K562 (cell line): ENCODE results near the gene ACAT1. TPM values are rescaled to one million over a fixed set of nuclear protein-coding genes. Genes with fewer than 3 reads are reported as not detected.

Experiments
- AFF1 ChIP-seq, 2 experiments: fragments of 450-650 bp; IDR thresholded peaks; 2 replicates each; pipeline ENCODE4 v1.6.1; 2018; ENCODE audit warnings: mild to moderate bottlenecking in 2 of 2, low read depth in 1 of 2; ENCODE audit not compliant: partially characterized antibody in 2 of 2
- BRD9 ChIP-seq: fragments of 450-650 bp; IDR thresholded peaks from 2 replicates; pipeline ENCODE4 v1.6.1; 2018; ENCODE audit warnings: low read depth; ENCODE audit not compliant: partially characterized antibody
- HMG20A ChIP-seq: fragments of 450-650 bp; formaldehyde crosslinking; conservative IDR thresholded peaks from 2 replicates; pipeline ENCODE4 v1.4.0; 2020; ENCODE audit warnings: mild to moderate bottlenecking, mixed read lengths
- NBN ChIP-seq: fragments of 450-650 bp; IDR thresholded peaks from 2 replicates; pipeline ENCODE4 v1.6.1; 2016; ENCODE audit warnings: low read depth, mild to moderate bottlenecking
- NCOA4 ChIP-seq: fragments of 450-650 bp; IDR thresholded peaks from 2 replicates; pipeline ENCODE4 v1.6.1; 2018; ENCODE audit warnings: mild to moderate bottlenecking; ENCODE audit not compliant: partially characterized antibody
- NFE2 ChIP-seq: IDR thresholded peaks from 2 replicates; pipeline ENCODE4 v1.6.1; 2014; ENCODE audit warnings: antibody characterized with exemption, low read depth
- NFIX ChIP-seq: fragments of 250-450 bp; sonication (Bioruptor Pico); IDR thresholded peaks from 2 replicates; pipeline ENCODE4 v1.4.0; 2020; ENCODE audit warnings: low read depth, mild to moderate bottlenecking, moderate library complexity
- RB1 ChIP-seq: fragments of 450-650 bp; IDR thresholded peaks from 2 replicates; pipeline ENCODE4 v1.6.1; 2017; ENCODE audit warnings: low read depth, mild to moderate bottlenecking
- SIRT6 ChIP-seq: IDR thresholded peaks from one replicate; pipeline ENCODE4 v1.6.1; 2012; ENCODE audit warnings: low read depth, mild to moderate bottlenecking, control low read depth, inconsistent platforms, low read length, moderate library complexity
- THAP7 ChIP-seq: fragments of 250-450 bp; sonication (Bioruptor Pico); IDR thresholded peaks from 2 replicates; pipeline ENCODE4 v1.5.0; 2021
- TRIM28 ChIP-seq: fragments of 450-650 bp; IDR thresholded peaks from 2 replicates; pipeline ENCODE4 v1.6.1; 2017
- ZBTB40 ChIP-seq, 2 experiments: fragments of 450-650 bp in 1 of 2; sonication (generic) in 1 of 2; formaldehyde crosslinking in 1 of 2; IDR thresholded peaks; 2 replicates each; pipeline versions ENCODE4 v1.7.1 to v1.9.0; 2016 to 2022; ENCODE audit warnings: inconsistent platforms in 1 of 2, mild to moderate bottlenecking in 1 of 2, missing genetic modification reagents in 1 of 2
- ZNF384 ChIP-seq: IDR thresholded peaks from 2 replicates; pipeline ENCODE4 v1.6.1; 2012; ENCODE audit warnings: low read depth, low read length, improper control_type of control experiment
- polyA plus RNA-seq, 8 experiments: library from polyadenylated mRNA; depleted of rRNA in 4 of 8; stranded (reverse) in 5 of 8; unstranded in 3 of 8; fragments of >200 nt; fragmentation: Nextera tagmentation in 2 of 8; fragmentation: Illumina TruSeq in 1 of 8; extraction: Ambion mirVana in 2 of 8; extraction: Trizol in 1 of 8; gene quantifications; 2 replicates each; pipeline versions ENCODE4 v1.2.1 to v1.2.3, GENCODE V29; 2011 to 2014; ENCODE audit warnings: inconsistent platforms in 1 of 8, missing spikeins in 1 of 8
- total RNA-seq, 7 experiments: library from RNA; depleted of rRNA in 6 of 7; stranded (reverse); fragments of >200 nt in 6 of 7; fragmentation: Illumina TruSeq in 2 of 7; extraction: Trizol in 2 of 7; gene quantifications; 2 replicates each; pipeline versions ENCODE4 v1.2.1 to v1.2.3, GENCODE V29; 2011 to 2021; ENCODE audit warnings: low replicate concordance in 1 of 7

The ACAT1 gene
- total and polyA plus RNA-seq, 9 of the 15 experiments (the other 6 are each of a cell fraction or from before 2014, with no cell fraction given), result 65.1 to 204 (median 104) TPM

GRCh38 chr11:108121274-108122155 is at the start of gene ACAT1 (continued):
- TF ChIP-seq ZBTB40 (IDR thresholded peaks at IDR 0.05) (0 out of 2 replicates have a peak, but pooled peaks have one; percentile 16), ZBTB40 (CRISPR knock-in tag; IDR thresholded peaks at IDR 0.05) (0 out of 2 replicates have a peak, but pooled peaks have one; percentile 9), NFE2 (no peak), THAP7 (CRISPR knock-in tag) (no peak), NBN (no peak), HMG20A (CRISPR knock-in tag) (no peak), SIRT6 (no peak), ZNF384 (peak; percentile 44; the same call in 1 of the 2 replicates), NFIX (CRISPR knock-in tag) (peak; percentile 41), BRD9 (no peak), NCOA4 (no peak), TRIM28 (no peak), RB1 (peak; percentile 52; the same call in 1 of the 2 replicates), AFF1 (IDR thresholded peaks at IDR 0.05; ENCODE audit: low read depth in 1 of 2, partially characterized antibody in 2 of 2) (peak in 1 of 2 experiments; percentile 14)
